Stimulated activated CD8-positive, alpha-beta memory T cell treated with anti-CD3 and anti-CD28 coated beads, Interleukin-12 subunit alpha, Interleukin-12 subunit beta, amount 100 ng/mL, for 1 hour (primary cell): Measurements from ENCODE around the gene MICALL1.

Experiments used
- DNase-seq: peaks from one replicate; pipeline ENCODE4 v3.0.0-alpha.2; 2020; ENCODE audit warnings: low read depth

MICALL1 gene

DNA sequence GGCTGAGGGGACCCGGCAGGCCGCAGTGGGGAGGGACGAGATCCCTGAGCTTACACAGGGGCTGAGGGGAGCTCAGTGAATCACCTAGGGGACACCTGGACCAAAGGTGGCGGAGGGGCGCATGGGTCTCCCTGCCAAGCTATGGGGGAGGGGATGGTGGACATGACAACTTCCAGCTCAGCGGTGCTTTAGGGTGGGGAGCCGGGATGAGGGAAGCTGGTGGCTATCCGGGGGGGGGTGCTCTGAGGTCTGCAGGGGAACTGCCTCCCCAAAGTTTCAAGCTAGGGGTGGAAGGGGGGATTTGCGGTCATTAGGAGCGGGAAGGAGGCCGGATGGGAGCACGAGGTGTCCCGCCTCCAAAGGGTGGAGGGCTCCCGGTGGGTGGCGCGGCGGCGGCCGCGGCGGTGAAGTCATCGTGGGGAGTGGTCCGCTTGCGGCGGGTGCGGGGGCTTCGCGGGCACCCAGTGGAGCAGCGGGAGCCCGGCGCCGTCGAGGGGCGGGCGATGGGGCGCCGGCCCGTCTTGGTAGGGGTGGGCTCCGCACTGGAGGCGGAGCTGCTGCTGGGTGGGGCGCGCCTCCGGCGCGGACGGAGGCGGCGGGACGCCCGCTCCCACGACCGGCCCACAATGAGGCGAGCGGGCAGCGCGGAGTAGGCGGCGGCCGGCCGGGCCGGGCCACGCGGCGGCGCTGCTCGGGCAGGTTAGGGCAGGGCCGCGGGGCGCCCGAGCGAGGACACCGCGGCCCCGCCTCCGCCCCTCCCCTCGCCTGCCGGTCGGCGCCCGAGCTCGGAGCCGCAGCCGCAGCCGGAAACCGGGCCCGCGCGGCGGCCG lies at the start of gene MICALL1:
Gene MICALL1 (plus strand): TSS at position 764 of the 830 bp plus-strand sequence. CDS start 126 bp downstream, outside the sequence.
- peak; percentile 37 for DNase-seq

DNA sequence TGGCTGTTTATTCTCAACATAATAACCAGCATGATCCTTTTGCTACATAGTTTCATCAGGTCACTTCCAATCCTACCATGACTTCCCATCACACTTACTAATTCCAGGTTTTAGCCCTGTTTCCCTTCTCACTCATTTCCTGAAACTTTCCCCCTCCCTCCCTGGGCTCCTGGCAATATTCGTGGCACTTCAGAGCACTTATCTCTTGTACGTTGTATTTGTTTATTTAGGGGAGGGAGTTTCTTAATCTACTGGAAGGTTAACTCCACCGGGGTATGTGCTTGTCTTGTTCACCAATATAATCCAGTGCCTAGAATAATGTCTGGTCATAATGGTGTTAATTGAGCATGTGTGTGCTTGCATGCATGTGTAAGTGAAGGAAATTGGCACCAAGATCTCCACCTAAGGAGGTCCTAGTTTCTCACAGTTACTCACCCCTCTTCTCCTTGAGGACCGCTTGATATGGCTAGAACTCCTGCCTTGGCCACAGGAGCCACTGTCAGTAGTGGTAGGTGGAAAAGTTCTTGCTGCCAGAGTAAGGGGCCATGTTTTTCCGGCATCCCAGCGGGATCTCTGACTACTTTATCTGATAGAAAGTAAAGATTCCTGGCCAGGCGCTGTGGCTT lies 45.2 kb upstream of the MICALL1 start:
- no peak for DNase-seq

DNA sequence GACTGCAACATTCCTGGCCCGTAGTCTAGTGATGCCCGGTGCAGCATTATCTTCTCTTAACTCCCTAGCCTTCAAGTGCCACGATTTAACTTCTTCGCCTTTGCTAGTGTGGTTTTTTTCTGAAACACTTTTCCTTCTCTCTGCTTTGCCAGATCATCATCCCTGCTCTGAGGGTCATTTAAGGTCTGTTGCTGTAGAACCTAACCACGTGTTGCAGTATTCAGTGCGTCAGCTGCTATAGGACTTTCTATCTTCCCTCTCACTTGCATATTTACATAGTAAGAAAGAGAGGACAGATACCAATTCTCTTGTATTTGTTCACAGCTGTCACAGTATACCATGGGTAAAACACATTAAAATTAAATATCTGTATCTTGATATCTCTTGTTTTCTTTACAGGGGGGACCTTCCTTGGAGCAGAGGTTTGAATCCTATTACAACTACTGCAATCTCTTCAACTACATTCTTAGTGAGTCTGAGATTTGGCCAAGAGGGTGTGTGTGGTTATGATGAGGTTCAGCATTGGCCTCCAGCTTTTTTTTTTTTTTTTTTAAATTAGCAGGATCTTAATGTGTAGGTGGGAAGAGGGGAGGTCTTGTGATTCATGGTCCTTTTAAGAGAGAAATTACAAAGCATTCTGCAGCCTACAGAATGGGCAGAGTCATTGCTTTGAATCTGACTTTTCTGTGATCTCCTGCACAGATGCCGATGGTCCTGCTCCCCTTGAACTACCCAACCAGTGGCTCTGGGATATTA lies 43.3 kb upstream of the MICALL1 start:
- no peak for DNase-seq

GRCh38 chr22:37865510-37865909 lies 40.6 kb upstream of the MICALL1 start:
- DNase-seq = no peak

- no peak for DNase-seq
These were observed 35.8 kb upstream of the MICALL1 start for GRCh38 chr22:37870273-37870672.

DNA sequence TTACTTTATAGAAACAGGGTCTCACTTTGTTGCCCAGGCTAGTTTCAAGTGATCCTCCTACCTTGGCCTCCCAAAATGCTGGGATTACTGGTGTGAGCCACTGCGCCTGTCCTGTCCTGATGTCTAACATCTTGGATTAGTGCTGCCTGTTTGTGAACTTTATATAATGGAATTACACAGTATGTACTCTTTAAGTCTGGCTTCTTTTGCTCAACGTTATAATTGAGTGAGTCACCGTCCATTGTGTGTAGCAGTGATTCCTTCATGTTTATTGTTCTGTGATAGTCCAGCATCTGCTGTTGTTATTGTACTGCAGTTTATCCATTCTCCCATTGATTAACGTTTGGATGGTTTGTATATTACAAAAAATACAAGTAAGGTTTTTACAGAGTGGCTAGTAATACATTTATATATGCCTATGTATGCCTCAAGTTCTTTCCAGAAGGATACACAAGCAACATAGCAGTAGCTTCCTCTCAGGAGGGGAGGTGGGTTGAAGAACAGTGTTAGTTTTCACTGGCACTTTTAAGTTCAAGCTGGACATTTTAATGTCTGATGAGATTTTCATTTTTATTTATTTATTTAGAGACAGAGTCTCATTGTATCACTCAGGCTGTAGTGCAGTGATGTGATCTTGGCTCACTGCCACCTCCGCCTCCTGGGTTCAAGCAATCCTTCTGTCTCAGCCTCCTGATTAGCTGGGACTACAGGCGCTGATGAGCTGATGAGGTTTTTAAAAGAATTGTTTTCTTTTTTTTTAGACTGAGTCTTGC lies 25.2 kb upstream of the MICALL1 start:
- DNase-seq = no peak

DNA sequence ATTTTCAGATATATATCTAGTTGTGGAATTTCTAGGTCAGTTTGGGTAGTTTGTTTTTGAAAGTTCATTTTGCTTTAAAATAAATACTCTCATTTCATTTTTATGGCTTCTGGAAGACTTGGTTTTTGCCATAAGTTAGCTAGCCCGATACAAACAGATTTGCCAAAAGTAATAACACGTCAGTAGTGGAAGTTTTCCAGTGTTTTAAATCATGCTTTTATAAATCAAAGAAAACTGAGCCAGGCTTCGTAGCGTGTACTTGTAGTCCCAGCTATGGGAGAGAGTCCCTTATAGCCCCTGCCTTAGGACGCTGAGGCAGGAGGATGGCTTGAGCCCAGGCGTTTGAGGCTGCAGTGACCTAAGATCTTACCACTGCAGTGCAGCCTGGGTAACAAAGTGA lies 21.7 kb upstream of the MICALL1 start:
- DNase-seq = no peak

DNA sequence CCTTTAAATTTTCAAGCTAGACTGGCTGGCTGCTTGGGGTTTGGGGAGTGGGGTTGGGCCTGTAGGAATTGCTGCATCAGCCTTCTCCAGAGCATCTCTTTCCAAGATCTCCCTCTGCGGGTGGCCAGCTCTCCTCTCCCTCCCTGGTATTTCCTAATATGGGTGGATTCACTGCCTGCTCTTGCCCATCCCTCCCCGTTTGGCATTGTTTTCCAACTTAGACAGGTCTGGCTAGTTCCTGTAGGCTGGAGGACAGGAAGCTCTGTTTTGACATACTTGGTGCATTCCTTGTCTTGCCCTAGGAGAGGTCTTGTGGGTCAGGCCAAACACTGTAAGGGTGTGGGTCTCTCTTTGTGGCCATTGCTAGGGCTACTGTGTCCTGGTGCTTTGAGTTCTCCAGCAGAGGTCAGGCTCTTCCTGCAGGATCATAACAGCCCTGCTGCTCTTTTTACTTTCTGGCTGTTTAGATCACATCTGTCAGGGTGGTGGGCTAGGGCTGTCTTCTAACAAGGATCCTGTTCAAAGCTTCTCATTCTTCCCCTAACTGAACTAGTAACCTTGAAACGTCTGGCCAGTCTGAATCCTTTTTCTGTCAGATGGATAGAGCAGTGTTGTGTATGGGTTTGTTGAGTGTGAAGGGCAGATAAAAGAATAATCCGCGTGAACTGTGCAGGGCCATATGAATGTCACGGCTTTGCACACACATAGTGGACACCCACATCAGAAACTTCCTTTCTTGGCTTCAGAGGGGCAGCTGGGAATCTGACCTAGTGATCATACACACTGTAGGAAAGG lies 18.3 kb upstream of the MICALL1 start:
- DNase-seq = no peak

DNA sequence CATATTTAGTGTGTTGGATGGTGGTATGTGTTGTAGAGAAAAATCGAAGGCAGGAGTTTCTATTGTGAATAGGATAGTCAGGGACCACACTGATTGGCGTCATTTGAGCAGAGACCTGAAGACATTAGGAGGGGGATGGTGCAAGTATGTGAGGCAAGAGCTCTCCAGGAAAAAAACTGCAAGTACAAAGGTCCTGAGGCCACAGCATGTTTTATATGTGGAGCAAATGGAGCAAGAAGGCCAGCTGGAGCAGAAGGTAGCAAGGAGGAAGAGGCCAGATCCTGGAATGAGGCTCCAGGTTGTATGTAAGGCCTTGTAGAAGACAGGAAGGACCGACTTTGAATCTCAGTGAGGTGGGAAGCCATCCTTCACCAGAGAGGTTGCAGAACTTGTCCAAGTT lies 14.2 kb upstream of the MICALL1 start:
- no peak for DNase-seq

DNA sequence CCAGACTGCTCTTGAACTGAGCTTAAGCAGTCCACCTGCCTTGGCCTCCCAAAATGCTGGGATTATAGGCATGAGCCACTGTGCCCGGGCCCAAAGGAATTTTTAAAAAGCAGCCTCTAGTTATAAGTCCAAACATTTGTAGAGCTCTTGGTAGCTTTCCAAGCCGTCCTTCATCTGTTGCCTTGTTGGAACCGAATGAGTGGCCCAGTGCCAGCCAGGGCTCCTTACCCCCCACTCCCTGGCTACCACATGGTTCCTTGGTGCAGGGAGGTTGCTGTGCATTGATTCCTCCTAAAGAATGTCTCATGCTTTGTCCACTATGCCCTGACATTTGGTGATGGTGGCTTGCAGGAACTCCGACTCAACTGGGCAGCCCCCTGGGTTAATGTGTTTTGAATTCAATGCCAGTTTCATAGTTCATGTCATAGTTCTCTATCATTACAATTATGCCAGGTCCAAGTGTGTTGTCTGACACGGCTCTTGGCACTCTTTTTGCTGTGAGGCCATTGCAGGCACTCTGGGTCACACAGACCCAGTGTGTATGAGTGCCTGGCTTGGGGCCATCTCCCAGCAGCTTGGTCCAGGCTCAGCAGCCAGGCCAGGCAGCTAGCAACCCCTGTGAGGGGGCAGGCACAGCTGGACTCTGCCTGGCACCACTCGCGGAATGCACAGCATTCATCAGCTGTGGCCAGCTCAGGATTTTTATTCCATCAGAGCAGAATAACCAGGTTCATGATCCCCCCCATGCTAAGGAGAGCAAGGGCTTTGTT lies 13.3 kb upstream of the MICALL1 start:
- DNase-seq = no peak

DNA sequence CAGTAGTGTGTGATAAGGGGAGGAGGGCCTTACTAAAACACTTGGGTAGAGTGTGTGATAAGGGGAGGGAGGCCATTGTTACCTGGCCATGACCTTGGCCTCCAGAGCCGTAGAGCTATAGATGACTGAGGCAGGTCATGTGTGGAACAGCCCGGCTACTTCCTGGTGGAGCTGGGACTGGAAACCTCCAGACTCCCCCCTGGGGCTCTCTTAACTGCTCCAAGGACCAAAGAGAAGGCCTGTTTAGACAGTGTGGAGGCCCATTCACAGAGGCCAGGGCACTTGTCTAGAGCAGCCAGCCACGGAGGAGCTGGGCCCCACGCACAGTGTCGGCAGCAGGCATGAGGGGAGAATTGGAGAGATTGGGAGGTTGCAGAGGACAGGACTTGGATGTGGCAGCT lies 12.5 kb upstream of the MICALL1 start:
- DNase-seq = no peak

DNA sequence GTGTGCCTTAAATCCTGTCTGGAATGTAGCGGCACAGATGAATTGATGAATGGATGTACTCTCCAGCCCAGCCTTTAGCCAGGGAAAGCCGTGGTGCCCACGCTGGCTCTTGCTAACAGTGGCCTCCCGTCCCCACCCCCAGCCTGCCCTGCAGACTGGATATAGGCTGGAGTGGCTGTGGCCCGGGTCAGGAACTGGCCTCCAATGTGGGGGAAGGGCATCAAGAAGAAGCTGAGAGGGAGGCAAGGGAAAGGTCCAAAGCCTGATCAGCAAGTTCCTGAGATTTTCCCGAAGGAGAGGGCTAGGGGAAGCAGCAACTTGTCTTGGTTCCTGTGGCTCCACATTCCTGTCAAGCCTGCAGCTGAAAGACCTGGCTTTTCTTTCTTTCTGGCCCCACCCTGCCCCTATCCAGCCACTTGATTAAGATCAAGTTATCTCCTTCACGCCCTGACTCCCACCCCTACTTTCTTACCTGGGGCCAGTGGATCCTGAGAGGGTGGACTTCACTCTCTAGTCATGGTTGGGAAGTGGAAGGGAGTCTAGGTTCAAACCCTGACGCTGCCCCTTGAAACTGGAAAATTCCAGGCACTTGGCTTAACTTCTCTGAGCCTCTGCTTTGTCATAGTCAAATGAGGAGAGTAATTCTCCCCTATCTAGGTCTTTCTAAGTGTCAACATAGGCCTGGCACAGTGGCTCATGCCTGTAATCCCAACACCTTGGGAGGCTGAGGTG lies 11.0 kb upstream of the MICALL1 start:
- DNase-seq = no peak

DNA sequence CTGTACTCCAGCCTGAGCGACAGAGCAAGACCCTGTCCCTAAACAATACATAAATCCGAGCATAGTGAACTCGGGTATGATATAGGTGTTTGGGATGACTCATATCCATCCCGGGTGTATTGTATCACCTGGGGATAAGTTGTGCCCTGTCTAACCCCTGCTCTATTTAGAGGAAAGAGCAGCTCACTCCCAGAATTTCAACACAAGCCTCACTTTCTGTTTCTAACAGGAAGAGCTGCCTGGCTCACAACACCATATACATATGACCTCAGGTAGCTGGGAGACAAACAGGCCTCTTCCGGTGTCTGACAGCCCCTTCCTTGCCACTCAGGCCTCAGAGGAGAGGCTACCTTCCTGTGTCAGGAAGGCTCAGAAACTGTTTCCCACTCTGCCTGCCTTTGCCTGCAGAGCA lies 9.9 kb upstream of the MICALL1 start:
- no peak for DNase-seq

- no peak for DNase-seq
These were observed 9.2 kb upstream of the MICALL1 start for GRCh38 chr22:37896939-37897338.

GRCh38 chr22:37897807-37898206 lies 8.3 kb upstream of the MICALL1 start:
- DNase-seq = no peak

- DNase-seq = no peak
These were observed 7.5 kb upstream of the MICALL1 start for GRCh38 chr22:37898441-37899181.

DNA sequence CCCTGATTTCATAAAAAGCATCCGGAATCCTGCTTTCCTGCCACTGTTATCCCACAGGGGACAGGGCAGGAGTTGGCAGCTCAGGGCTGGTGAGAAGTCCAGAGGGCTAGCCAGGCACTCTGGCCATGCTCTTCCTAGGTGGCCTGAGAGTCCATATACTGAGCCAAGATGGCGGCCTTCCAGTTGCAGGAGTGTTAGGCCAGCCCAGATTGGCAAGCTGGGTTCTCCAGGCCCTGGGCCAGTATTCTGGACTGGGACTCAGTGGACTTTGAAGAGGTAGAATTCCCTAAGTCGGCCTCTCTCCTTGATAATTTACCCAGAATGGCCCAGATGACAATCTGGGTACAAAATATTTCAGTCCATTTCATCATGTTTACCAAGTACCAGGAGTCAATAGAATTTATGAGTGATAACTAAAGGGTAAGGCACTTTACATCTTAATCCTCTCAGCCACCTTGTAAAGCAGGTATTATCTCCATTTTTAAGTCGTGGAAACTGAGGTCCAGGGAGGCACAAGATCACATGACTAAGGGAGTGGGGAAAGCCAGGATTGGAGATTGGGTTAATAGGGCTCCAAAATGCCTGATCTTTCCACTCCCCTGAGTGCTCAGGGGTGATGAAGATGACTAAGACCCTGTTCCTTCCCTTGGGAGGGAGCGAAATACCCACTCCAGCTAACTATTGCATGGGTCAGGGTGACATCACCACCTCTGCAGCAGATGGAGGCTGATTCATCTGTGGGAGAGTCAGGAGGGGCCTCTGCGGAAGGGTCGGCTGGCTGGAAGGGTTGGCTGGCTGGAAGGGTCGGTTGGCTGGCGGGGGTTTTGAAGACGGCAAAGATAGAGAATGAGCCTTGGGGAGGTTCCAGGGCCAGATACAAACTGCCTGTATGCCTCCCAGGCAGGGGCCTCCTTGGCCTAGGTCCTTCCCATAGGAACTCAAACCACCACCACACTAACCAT lies 1.2 kb upstream of the MICALL1 start:
- DNase-seq = no peak
